Testis (tissue), 2 donors: ENCODE data around the gene BCKDHA.

Source experiments
- POLR2A ChIP-seq: fragments of 450-650 bp; IDR thresholded peaks from one replicate; pipeline ENCODE4 v1.6.1; 2017; ENCODE audit warnings: antibody characterized with exemption, mild to moderate bottlenecking, moderate library complexity
- TF ChIP-seq, protein P1 (sequence below), 3 experiments: fragments of 450-650 bp in 2 of 3; fragments of 200-600 bp in 1 of 3; sonication (generic) in 1 of 3; IDR thresholded peaks; one replicate each; pipeline ENCODE4 v1.5.1; 2016 to 2019; ENCODE audit warnings: antibody characterized with exemption in 3 of 3, mild to moderate bottlenecking in 2 of 3, moderate library complexity in 1 of 3

DNA sequence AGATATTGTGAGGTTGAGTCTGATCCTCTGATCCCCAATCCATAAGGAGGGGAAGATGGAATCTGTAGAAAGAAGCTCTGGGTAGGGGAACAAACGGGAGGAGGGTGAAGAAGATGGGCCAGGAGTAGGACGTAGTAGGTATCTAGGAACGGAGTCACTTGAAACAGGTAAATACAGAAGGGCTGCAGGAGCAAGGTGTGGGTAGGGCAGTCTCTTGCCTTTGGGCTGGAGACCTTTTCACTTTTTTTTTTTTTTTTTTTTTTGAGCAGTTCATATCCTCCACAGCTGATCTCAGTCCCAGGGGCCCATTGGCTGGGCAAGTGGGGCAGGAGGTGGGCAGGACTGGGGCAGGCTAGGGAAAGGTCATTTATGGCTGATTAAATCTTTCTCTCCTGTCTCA, 1.5 kb downstream of the BCKDHA start:
- TF ChIP-seq, protein P1, sequence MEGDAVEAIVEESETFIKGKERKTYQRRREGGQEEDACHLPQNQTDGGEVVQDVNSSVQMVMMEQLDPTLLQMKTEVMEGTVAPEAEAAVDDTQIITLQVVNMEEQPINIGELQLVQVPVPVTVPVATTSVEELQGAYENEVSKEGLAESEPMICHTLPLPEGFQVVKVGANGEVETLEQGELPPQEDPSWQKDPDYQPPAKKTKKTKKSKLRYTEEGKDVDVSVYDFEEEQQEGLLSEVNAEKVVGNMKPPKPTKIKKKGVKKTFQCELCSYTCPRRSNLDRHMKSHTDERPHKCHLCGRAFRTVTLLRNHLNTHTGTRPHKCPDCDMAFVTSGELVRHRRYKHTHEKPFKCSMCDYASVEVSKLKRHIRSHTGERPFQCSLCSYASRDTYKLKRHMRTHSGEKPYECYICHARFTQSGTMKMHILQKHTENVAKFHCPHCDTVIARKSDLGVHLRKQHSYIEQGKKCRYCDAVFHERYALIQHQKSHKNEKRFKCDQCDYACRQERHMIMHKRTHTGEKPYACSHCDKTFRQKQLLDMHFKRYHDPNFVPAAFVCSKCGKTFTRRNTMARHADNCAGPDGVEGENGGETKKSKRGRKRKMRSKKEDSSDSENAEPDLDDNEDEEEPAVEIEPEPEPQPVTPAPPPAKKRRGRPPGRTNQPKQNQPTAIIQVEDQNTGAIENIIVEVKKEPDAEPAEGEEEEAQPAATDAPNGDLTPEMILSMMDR (IDR thresholded peaks at IDR 0.05): no peak
- TF ChIP-seq POLR2A: no peak
